Measurements from ENCODE around the gene MYBPC3.

The MYBPC3 gene

GRCh38 chr11:47357985-47358730, 5.7 kb upstream of the MYBPC3 start:
- DNase-seq (ENCODE audit: insufficient read length, low spot score) (no peak), FAIRE-seq (no peak)
- no peak for TF ChIP-seq POLR2A (IDR thresholded peaks at IDR 0.05; ENCODE audit: low read depth, low read length)

- DNase-seq (ENCODE audit: insufficient read length, low spot score) (no peak), FAIRE-seq (no peak)
- no peak for TF ChIP-seq POLR2A (IDR thresholded peaks at IDR 0.05; ENCODE audit: low read depth, low read length)
These were observed 4.5 kb upstream of the MYBPC3 start for GRCh38 chr11:47356998-47357329.

DNA sequence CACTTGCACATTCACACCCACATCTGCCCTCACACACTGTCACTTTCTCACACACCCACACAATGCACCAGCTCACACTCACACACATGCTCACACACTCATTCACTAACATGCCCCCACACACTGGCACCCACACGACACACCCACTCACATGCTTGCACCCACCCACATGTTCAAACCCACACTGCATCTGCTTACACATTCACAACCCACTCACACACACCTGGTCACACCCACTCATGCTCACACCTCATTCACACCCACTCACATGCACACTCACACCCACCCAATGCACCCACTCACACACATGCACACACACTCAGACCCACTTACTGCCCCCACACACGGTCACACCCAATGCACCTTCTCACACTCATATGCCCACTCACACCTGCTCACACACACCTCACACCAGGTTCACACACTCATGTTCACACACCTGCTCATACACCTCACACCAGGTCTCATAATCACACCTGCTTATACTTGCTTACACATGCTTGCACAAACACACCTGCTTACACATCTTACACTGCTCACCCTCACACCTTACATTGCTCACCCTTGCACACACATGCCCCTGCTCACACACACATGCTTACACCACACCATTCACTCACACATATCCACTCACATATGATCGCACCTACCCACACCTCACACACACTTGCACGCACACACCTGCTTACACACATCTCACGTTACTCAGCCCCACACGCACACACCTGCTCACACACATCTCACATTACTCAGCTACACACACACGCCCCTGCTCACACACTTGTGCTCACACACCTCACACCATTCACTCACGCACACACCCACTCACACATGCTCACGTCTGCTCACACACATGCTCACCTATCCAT, 3.9 kb upstream of the MYBPC3 start:
- TF ChIP-seq POLR2A (IDR thresholded peaks at IDR 0.05; ENCODE audit: low read depth, low read length), result no peak
- FAIRE-seq (no peak), DNase-seq (ENCODE audit: insufficient read length, low spot score) (no peak)

GRCh38 chr11:47355283-47356128, 3.0 kb upstream of the MYBPC3 start:
- DNase-seq (ENCODE audit: insufficient read length, low spot score) (peak; percentile 95), FAIRE-seq (no peak)
- TF ChIP-seq POLR2A (IDR thresholded peaks at IDR 0.05; ENCODE audit: low read depth, low read length), result no peak; the same call in 1 of the 2 replicates

DNA sequence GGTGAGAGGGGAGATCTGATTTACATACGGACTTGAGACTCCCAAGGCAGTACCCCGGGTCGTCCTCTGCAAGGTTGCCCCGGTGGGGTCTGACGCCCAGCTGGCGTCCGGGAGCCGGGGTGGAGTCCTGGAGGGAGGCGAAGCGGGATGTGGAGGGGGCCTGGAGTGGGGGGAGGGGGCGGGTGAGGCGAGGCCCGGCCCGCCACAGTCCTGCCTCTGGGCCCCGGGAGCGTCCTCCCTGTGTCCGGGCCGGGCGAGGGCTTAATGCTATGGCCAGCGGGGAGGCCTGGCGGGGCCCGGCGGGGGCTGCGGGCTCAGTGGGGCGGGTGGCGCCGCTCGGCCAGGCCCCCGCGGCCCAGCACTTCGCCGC, 2.4 kb upstream of the MYBPC3 start:
- DNase-seq (ENCODE audit: insufficient read length, low spot score) (no peak), FAIRE-seq (no peak)
- TF ChIP-seq POLR2A (IDR thresholded peaks at IDR 0.05; ENCODE audit: low read depth, low read length), result no peak

DNA sequence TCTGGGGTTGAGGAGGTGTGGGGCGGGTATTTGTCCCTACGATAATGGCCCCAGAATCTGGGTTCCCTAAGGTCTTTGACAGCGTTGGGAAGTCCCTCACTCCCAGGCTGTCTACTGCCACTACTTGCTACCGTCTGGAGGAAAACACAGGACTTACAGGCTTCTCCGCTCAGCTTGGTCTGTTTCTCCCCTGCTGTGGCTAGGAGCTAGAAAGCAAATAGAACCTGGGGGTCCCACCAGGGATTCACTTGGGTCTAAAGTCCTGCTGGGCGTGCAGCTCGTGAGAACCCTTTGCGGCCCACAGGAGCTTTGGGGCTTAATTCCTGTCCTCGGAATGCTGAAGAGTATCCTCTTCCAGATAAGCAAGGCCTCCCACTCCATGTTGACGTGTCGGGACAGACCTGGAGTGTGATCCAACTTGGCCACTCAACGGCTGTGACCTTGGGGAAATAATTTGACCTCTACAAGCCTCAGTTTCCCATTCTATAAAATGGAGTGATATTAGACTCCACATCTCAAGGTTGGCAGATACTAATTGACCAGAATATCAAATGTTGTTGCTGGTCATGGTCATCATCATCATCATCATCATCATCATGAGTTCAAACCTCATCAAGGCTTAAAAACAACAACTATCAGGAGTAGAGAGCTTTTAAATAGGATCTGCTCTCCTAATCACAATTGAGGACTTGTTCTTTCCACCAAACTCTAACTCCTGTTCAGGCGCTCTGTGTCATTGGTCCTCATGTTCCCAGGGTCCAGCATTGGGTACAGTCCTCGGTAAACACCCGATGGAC, 1.7 kb upstream of the MYBPC3 start:
- no peak for DNase-seq (ENCODE audit: insufficient read length, low spot score)
- no peak for TF ChIP-seq POLR2A (IDR thresholded peaks at IDR 0.05; ENCODE audit: low read depth, low read length)
- FAIRE-seq, result no peak

DNA sequence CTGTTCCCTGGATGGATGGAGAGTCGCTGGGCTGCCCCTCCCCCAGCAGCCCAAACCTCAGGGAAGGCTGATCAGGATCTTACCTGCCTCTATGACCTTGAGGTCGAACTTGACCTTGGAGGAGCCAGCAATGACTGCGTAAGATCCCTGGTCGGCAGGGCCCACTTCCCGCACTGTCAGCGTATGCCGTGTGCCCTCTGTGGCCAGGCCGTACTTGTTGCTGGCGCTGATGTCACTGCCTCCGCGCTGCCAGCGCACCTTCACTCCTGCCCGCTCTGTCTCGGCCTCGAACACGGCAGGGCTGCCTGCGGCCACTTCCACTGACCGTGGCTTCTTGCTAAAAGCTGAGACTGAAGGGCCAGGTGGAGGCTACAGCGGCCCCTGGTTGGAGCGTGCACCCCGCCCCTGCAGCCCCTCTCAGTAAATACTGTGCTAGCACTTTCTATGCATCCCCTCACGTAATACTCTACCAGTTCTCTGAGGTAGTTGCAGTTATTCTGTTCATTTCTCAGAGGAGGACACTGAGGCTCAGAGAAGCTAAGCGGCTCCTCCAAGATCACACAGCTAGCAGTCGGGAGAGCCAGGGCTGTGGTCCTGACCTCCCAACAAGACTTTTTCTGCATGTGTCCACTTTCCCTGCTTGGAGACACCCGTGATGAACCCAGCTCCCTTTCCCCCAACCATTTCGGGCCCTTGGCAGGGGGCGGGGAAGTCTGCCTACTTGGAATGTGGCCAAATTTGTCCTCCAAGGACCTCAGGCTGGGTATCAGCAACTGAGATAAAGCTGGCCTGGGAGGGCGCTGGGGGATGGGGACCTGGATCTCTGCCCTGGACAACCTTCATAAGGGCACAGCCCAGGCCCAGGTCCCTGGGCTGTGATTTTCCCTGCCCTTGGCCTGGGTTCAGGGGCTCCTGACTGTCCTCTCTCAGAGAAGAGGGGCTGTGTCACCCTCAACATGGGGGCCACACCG, 1.1 kb downstream of the MYBPC3 start:
- DNase-seq (ENCODE audit: insufficient read length, low spot score) (no peak), FAIRE-seq (no peak)
- no peak for TF ChIP-seq POLR2A (IDR thresholded peaks at IDR 0.05; ENCODE audit: low read depth, low read length)

DNA sequence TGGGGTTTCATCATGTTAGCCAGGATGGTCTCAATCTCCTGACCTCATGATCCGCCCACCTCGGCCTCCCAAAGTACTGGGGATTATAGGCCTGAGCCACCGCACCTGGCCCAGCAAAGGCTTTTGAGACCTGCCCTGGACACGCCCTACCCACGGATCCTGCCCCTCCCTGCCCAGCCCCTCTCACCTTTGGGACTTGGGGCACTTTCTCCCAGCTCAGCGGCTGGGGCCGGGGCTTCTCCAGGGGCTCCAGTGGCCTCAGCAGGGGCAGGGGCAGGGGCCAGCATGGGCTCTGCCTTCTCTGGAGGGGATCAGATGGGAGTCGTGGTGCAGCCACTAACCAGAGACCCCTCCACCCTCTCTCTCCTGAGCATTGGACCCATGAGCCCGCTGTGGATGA, 2.2 kb downstream of the MYBPC3 start:
- no peak for TF ChIP-seq POLR2A (IDR thresholded peaks at IDR 0.05; ENCODE audit: low read depth, low read length)
- FAIRE-seq (no peak), DNase-seq (ENCODE audit: insufficient read length, low spot score) (no peak)

DNA sequence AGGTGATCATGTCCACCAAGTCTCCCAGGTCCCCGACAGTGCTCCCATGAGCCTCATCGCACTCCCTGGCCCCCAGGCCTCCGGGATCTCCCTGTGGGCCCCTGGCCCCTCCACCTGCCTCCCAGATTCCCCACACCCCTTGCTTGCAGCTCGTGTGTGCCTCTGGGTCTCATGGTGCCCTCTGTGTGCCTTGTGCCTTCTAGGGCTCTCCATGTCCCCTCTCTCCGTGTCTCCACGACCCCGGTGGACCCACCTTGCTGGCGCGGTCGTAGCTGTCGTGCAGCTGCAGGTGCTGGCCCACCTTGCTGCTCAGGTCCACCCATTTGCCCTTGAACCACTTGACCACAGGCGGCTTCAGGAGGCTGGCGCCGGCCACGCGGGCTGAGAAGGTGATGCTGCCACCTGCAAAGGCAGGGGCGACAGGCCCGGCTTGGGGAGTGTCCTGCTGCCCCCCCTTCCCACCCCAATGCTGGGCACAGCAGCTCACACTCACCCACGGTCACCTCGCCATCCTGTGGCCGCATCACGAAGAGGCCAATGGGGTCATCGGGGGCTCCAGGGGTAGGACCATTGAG, 2.9 kb downstream of the MYBPC3 start:
- TF ChIP-seq POLR2A (IDR thresholded peaks at IDR 0.05; ENCODE audit: low read depth, low read length), result no peak
- FAIRE-seq, result no peak
- DNase-seq (ENCODE audit: insufficient read length, low spot score), result no peak

GRCh38 chr11:47348859-47349258, 3.6 kb downstream of the MYBPC3 start:
- FAIRE-seq, result no peak
- DNase-seq (ENCODE audit: insufficient read length, low spot score), result peak; percentile 62
- no peak for TF ChIP-seq POLR2A (IDR thresholded peaks at IDR 0.05; ENCODE audit: low read depth, low read length)

DNA sequence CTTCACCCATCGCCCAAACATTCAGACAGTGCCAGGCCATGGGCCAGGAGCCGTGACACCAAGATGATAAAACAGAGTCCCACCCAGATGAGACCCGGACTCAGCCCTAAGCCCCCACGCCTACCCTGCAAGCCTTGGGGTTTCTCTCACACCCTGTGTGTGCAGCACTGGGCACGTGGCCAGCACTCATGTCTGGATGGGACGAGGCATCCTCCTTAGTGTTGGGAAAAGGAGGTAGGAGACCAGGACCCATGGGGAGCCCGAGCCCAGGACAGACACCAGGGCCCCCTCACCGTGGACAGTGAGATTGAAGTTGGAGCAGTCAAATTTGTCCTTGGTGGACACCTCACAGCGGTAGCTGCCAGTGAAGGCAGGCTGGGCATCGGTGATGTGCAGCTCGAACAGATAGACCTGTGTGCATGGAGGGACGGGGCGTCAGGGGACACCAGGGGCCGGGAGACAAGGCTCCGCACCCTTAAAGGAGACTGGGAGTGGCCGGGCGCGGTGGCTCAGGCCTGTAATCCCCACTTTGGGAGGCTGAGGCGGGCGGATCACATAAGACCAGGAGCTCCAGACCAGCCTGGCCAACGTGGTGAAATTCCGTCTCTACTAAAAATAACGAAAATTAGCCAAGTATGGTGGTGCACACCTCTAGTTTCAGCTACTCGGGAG, 4.2 kb downstream of the MYBPC3 start:
- DNase-seq (ENCODE audit: insufficient read length, low spot score) (no peak), FAIRE-seq (no peak)
- no peak for TF ChIP-seq POLR2A (IDR thresholded peaks at IDR 0.05; ENCODE audit: low read depth, low read length)

DNA sequence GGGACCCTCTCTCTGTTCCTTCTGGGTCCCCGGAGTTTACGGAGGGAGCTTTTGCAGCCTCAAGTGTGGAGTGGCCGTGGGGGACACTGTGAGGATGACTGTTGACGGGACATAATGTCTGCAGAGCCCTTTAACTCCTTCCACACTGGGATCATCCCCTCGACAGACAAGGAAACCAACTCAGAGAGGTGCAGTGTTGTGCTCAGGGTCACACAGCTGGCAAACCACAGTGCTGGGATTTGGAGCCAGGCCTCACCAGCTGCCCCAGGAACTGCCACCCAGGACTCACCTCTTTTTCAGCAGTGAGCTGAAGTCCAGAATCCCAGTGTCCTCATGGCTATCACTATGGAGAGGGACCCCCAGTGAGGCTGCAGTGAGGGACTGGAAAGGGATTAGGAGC, 5.4 kb downstream of the MYBPC3 start:
- DNase-seq (ENCODE audit: insufficient read length, low spot score) (no peak), FAIRE-seq (no peak)
- TF ChIP-seq POLR2A (IDR thresholded peaks at IDR 0.05; ENCODE audit: low read depth, low read length), result no peak
